ENCODE results near the gene GPR33.

GRCh38 chr14:31510222-31510621 is 22.4 kb upstream of the GPR33 start:
- TF ChIP-seq CTCF (IDR thresholded peaks at IDR 0.05) (peak; percentile 32 to 70 (median 51)), POLR2A (IDR thresholded peaks at IDR 0.05) (no peak)

Data from esophagus squamous epithelium (tissue), 4 donors.